H1 (cell line): ENCODE results near the gene ZDHHC17. TPM values are rescaled to one million over a fixed set of nuclear protein-coding genes. Genes with fewer than 3 reads are reported as not detected.

ENCODE experiments used
- BACH1 ChIP-seq: IDR thresholded peaks from 2 replicates; pipeline ENCODE4 v1.6.1; 2012; ENCODE audit warnings: low read length, improper control_type of control experiment
- BRCA1 ChIP-seq: IDR thresholded peaks from 2 replicates; pipeline ENCODE4 v1.6.1; 2012; ENCODE audit warnings: low read depth, low read length, improper control_type of control experiment
- CBX8 ChIP-seq: fragments of 300-800, 300-1000 bp; sonication (generic); IDR thresholded peaks from 2 replicates; pipeline ENCODE4 v1.7.1; 2016; ENCODE audit warnings: low read depth, low read length, borderline replicate concordance
- CHD1 ChIP-seq: IDR thresholded peaks from 2 replicates; pipeline ENCODE4 v1.6.1; 2012; ENCODE audit warnings: low read depth, low read length, improper control_type of control experiment
- EP300 ChIP-seq, 2 experiments: IDR thresholded peaks; 1 replicate in 1 of 2; 2 replicates in 1 of 2; pipeline ENCODE4 v1.6.1; 2011 to 2012; ENCODE audit warnings: low read depth in 2 of 2, low read length in 2 of 2, mild to moderate bottlenecking in 2 of 2, borderline replicate concordance in 1 of 2, inconsistent platforms in 1 of 2, moderate library complexity in 1 of 2
- HDAC2 ChIP-seq, 2 experiments: fragments of 300-600 bp in 1 of 2; sonication (generic) in 1 of 2; IDR thresholded peaks; 2 replicates each; pipeline ENCODE4 v1.6.1; 2011 to 2012; ENCODE audit warnings: low read depth in 2 of 2, low read length in 2 of 2, mild to moderate bottlenecking in 2 of 2, moderate library complexity in 2 of 2, borderline replicate concordance in 1 of 2, inconsistent platforms in 1 of 2
- JUN ChIP-seq: IDR thresholded peaks from 2 replicates; pipeline ENCODE4 v1.6.1; 2011; ENCODE audit warnings: low read depth, mild to moderate bottlenecking, improper control_type of control experiment, low read length
- JUND ChIP-seq: IDR thresholded peaks from 2 replicates; pipeline ENCODE4 v1.6.1; 2011; ENCODE audit warnings: mild to moderate bottlenecking, improper control_type of control experiment, low read length
- KDM1A ChIP-seq: fragments of 200-600, 300-600 bp; sonication (generic); IDR thresholded peaks from 2 replicates; pipeline ENCODE4 v1.7.1; 2016; ENCODE audit warnings: mild to moderate bottlenecking, low read length, borderline replicate concordance
- KDM5A ChIP-seq: fragments of 200-600 bp; IDR thresholded peaks from 2 replicates; pipeline ENCODE4 v1.7.1; 2012; ENCODE audit warnings: mild to moderate bottlenecking, low read length, inconsistent platforms, mixed read lengths
- MAFK ChIP-seq: IDR thresholded peaks from 2 replicates; pipeline ENCODE4 v1.6.1; 2012; ENCODE audit warnings: low read depth, mild to moderate bottlenecking, improper control_type of control experiment, low read length
- NRF1 ChIP-seq: IDR thresholded peaks from 2 replicates; pipeline ENCODE4 v1.6.1; 2011; ENCODE audit warnings: mild to moderate bottlenecking, low read depth, low read length, improper control_type of control experiment
- RAD21 ChIP-seq, 2 experiments: IDR thresholded peaks in 1 of 2; conservative IDR thresholded peaks in 1 of 2; 2 replicates each; pipeline ENCODE4 v1.6.1; 2011; ENCODE audit warnings: low read depth in 2 of 2, low read length in 2 of 2, improper control_type of control experiment in 1 of 2, inconsistent platforms in 1 of 2, mild to moderate bottlenecking in 1 of 2, moderate library complexity in 1 of 2
- RBBP5 ChIP-seq: IDR thresholded peaks from 2 replicates; pipeline ENCODE4 v1.7.1; 2012; ENCODE audit warnings: low read depth, mild to moderate bottlenecking, inconsistent platforms, low read length, moderate library complexity, borderline replicate concordance
- SAP30 ChIP-seq: fragments of 300-600 bp; sonication (generic); IDR thresholded peaks from 2 replicates; pipeline ENCODE4 v1.7.1; 2012; ENCODE audit warnings: low read length, moderate library complexity, mild to moderate bottlenecking, inconsistent platforms; ENCODE audit not compliant: insufficient read depth, insufficient replicate concordance
- SP1 ChIP-seq: IDR thresholded peaks from 2 replicates; pipeline ENCODE4 v1.6.1; 2011; ENCODE audit warnings: low read depth, low read length
- SUZ12 ChIP-seq: fragments of 200-600 bp; sonication (generic); IDR thresholded peaks from 2 replicates; pipeline ENCODE4 v1.6.1; 2012; ENCODE audit warnings: mild to moderate bottlenecking, inconsistent platforms, low read length, moderate library complexity, mixed read lengths
- TCF12 ChIP-seq: IDR thresholded peaks from 2 replicates; pipeline ENCODE4 v1.6.1; 2011; ENCODE audit warnings: low read depth, mild to moderate bottlenecking, low read length
- ZNF274 ChIP-seq: IDR thresholded peaks from 2 replicates; pipeline ENCODE4 v1.7.0; 2012; ENCODE audit warnings: low read length, borderline replicate concordance; ENCODE audit errors: extremely low read depth
- polyA plus RNA-seq, 7 experiments: library from polyadenylated mRNA; depleted of rRNA in 3 of 7; stranded (reverse) in 5 of 7; unstranded in 2 of 7; fragments of >200 nt in 5 of 7; fragments of 200-250 nt in 2 of 7; gene quantifications; 1 replicate in 5 of 7; 2 replicates in 1 of 7; 4 replicates in 1 of 7; pipeline versions ENCODE4 v1.2.1 to v1.2.3, GENCODE V29; 2011 to 2013; ENCODE audit warnings: missing spikeins in 2 of 7, mixed read lengths in 2 of 7
- total RNA-seq: library from RNA; stranded (reverse); fragmentation: NEBNext Ultra II Directional; extraction: Animal tissue kit (Norgen Biotek cat#: 25700); gene quantifications from 2 replicates; pipeline ENCODE4 v1.2.1, GENCODE V29; 2021
- TF ChIP-seq, protein P1 (sequence below): IDR thresholded peaks from 2 replicates; pipeline ENCODE4 v1.6.1; 2011; ENCODE audit warnings: low read depth, mild to moderate bottlenecking, low read length; ENCODE audit not compliant: insufficient read depth

The ZDHHC17 gene
- total and polyA plus RNA-seq, 2 of the 8 experiments (the other 6 are each of a cell fraction or from before 2014, with no cell fraction given): 27.6 to 28.9 TPM

DNA sequence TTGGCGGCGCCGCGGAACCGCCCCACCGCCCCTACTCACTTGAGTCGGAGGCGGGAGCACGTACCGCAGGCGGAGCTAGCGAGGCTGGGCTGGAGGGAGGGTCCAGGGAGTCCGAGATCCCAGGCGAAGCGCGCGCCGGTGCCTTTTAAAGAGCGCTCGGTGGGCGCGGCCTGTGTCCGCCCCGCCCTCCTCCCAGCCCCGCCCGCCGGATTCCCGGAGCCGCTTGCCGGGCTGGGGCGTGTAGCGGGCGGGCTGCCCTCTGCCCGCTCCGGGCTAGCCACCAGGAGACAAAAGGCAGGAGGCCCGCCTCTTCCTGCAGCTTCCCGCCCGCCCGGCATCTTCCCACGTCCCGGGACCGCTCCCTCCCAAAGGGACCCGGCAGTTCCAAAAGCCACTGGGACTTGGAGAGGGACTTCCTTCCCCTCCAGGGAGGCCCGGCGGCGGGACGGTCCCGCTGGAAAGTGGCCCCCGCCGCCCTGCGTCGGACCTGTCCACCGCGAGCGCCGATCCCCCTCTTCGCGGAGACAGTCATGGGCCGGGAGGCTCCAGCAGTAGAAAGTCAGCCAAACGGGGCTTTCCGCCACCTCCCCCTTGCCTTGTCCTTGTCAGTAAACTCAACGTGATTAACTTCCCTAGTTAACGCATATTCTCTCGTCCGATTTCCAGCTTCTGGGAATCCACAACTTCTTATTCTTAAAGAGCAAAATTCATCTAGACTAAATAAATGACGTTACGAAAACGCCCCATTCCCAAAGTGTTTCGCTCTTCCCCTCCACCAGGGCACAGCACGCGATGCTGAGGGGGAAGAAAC lies 115.2 kb downstream of the ZDHHC17 start, which contains the start of gene CSRP2 (continued):
- no peak for TF ChIP-seq TCF12
- no peak for TF ChIP-seq JUND
- TF ChIP-seq BRCA1: no peak
- peak; percentile 52; the same call in 1 of the 2 replicates for TF ChIP-seq RBBP5
- no peak for TF ChIP-seq CBX8
- TF ChIP-seq KDM1A: no peak
- no peak for TF ChIP-seq JUN
- TF ChIP-seq HDAC2 (IDR thresholded peaks at IDR 0.05; ENCODE audit: borderline replicate concordance in 1 of 2, low read depth in 2 of 2, low read length in 2 of 2): peak; percentile 54 to 62; a peak in 1 of 4 replicates
- TF ChIP-seq, protein P1, sequence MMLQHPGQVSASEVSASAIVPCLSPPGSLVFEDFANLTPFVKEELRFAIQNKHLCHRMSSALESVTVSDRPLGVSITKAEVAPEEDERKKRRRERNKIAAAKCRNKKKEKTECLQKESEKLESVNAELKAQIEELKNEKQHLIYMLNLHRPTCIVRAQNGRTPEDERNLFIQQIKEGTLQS: no peak
- TF ChIP-seq CHD1: no peak
- TF ChIP-seq SP1: no peak
- no peak for TF ChIP-seq NRF1
- no peak for TF ChIP-seq EP300 (IDR thresholded peaks at IDR 0.05; ENCODE audit: borderline replicate concordance in 1 of 2, low read depth in 2 of 2, low read length in 2 of 2)
- no peak for TF ChIP-seq SUZ12
- TF ChIP-seq ZNF274: no peak
- TF ChIP-seq KDM5A: no peak
- TF ChIP-seq RAD21 (IDR thresholded peaks at IDR 0.05 in 1 of 2, conservative IDR thresholded peaks at IDR 0.05 in 1 of 2; ENCODE audit: low read depth in 2 of 2, low read length in 2 of 2): no peak; a peak in 1 of 4 replicates
- no peak for TF ChIP-seq SAP30
- TF ChIP-seq BACH1: peak; percentile 66; the same call in 1 of the 2 replicates
- TF ChIP-seq MAFK: no peak
- TF ChIP-seq, all 59 proteins: peak for 16
